Measurements from ENCODE around the gene ICAM4. TPM values are rescaled to one million over a fixed set of nuclear protein-coding genes. Genes with fewer than 3 reads are reported as not detected.

Gene ICAM4
- total and polyA plus RNA-seq, 2 of the 13 experiments (the other 11 are each of a cell fraction or from before 2014, with no cell fraction given), result 2.9 to 4.0 TPM

DNA sequence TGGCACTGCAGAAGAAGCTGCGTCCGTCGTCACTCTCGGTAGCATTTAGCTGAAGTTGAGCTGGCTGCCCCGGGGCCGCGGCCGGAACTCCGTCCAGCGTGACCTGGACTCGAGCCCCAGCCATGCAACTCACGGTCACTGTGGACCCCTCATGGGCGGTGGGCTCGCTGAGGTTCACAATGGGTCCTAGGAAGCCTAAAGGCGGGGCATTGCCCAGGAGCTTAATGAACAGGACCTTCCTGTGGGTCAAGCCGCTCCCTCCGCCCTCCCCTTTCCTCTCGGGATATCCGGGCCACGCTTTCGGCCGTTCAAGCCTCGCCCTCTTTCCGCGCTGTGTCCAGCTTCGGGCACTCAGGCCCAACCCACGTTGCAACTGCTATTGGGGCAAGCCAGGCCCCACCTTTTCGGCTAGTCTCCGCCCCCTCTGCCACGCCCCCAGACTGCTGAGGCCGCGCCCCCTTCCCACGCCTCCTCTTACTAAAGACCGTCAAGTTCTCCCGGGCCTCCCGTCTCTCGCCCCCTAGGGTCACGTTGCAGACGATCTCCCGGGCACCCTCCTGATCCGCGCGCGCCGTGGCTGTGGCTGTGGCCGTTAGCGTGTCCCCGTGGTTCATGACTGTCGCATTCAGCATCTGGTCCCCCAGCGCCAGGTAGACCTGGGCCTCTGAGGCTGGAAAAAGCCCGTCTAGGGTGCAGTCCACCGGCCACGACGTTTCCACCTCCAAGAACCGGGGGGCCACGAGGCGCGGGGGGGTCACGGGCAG lies 48.0 kb downstream of the ICAM4 start (continued):
- TF ChIP-seq, protein P1, sequence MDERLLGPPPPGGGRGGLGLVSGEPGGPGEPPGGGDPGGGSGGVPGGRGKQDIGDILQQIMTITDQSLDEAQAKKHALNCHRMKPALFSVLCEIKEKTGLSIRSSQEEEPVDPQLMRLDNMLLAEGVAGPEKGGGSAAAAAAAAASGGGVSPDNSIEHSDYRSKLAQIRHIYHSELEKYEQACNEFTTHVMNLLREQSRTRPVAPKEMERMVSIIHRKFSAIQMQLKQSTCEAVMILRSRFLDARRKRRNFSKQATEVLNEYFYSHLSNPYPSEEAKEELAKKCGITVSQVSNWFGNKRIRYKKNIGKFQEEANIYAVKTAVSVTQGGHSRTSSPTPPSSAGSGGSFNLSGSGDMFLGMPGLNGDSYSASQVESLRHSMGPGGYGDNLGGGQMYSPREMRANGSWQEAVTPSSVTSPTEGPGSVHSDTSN (CRISPR knock-in tag; IDR thresholded peaks at IDR 0.05), result no peak
- TF ChIP-seq YY1 (IDR thresholded peaks at IDR 0.05; ENCODE audit: insufficient read depth, insufficient replicate concordance, low read depth, low read length) (peak; percentile 14), ZNF644 (CRISPR knock-in tag; IDR thresholded peaks at IDR 0.05; ENCODE audit: low read depth) (no peak), POLR2AphosphoS2 (IDR thresholded peaks at IDR 0.05; ENCODE audit: low read depth, low read length) (no peak), EED (CRISPR knock-in tag; IDR thresholded peaks at IDR 0.05) (peak; percentile 62; the same call in 1 of the 2 replicates), KLF12 (CRISPR knock-in tag; IDR thresholded peaks at IDR 0.05; ENCODE audit: borderline replicate concordance) (no peak; the same call in 1 of the 2 replicates), MEIS1 (CRISPR knock-in tag; IDR thresholded peaks at IDR 0.05; ENCODE audit: borderline replicate concordance) (no peak), NFIB (CRISPR knock-in tag; IDR thresholded peaks at IDR 0.05; ENCODE audit: borderline replicate concordance) (no peak), TEAD3 (CRISPR knock-in tag; optimal IDR thresholded peaks at IDR 0.05; ENCODE audit: borderline replicate concordance) (no peak), ZNF660 (CRISPR knock-in tag; IDR thresholded peaks at IDR 0.05; ENCODE audit: borderline replicate concordance, low read depth) (no peak), SMARCE1 (IDR thresholded peaks at IDR 0.05; ENCODE audit: borderline replicate concordance) (no peak), TSC22D2 (CRISPR knock-in tag; IDR thresholded peaks at IDR 0.05; ENCODE audit: borderline replicate concordance) (no peak), ZNF224 (CRISPR knock-in tag; IDR thresholded peaks at IDR 0.05) (no peak), NPAS2 (CRISPR knock-in tag; IDR thresholded peaks at IDR 0.05; ENCODE audit: borderline replicate concordance) (no peak), GPN1 (CRISPR knock-in tag; IDR thresholded peaks at IDR 0.05; ENCODE audit: borderline replicate concordance) (no peak), MIER2 (CRISPR knock-in tag; IDR thresholded peaks at IDR 0.05) (no peak), ZNF790 (CRISPR knock-in tag; IDR thresholded peaks at IDR 0.05; ENCODE audit: borderline replicate concordance) (no peak)
- TF ChIP-seq, protein P2, sequence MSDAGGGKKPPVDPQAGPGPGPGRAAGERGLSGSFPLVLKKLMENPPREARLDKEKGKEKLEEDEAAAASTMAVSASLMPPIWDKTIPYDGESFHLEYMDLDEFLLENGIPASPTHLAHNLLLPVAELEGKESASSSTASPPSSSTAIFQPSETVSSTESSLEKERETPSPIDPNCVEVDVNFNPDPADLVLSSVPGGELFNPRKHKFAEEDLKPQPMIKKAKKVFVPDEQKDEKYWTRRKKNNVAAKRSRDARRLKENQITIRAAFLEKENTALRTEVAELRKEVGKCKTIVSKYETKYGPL (CRISPR knock-in tag; IDR thresholded peaks at IDR 0.05), result no peak
- TF ChIP-seq, protein P3, sequence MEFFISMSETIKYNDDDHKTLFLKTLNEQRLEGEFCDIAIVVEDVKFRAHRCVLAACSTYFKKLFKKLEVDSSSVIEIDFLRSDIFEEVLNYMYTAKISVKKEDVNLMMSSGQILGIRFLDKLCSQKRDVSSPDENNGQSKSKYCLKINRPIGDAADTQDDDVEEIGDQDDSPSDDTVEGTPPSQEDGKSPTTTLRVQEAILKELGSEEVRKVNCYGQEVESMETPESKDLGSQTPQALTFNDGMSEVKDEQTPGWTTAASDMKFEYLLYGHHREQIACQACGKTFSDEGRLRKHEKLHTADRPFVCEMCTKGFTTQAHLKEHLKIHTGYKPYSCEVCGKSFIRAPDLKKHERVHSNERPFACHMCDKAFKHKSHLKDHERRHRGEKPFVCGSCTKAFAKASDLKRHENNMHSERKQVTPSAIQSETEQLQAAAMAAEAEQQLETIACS (CRISPR knock-in tag; IDR thresholded peaks at IDR 0.05), result no peak
- TF ChIP-seq, protein P4, sequence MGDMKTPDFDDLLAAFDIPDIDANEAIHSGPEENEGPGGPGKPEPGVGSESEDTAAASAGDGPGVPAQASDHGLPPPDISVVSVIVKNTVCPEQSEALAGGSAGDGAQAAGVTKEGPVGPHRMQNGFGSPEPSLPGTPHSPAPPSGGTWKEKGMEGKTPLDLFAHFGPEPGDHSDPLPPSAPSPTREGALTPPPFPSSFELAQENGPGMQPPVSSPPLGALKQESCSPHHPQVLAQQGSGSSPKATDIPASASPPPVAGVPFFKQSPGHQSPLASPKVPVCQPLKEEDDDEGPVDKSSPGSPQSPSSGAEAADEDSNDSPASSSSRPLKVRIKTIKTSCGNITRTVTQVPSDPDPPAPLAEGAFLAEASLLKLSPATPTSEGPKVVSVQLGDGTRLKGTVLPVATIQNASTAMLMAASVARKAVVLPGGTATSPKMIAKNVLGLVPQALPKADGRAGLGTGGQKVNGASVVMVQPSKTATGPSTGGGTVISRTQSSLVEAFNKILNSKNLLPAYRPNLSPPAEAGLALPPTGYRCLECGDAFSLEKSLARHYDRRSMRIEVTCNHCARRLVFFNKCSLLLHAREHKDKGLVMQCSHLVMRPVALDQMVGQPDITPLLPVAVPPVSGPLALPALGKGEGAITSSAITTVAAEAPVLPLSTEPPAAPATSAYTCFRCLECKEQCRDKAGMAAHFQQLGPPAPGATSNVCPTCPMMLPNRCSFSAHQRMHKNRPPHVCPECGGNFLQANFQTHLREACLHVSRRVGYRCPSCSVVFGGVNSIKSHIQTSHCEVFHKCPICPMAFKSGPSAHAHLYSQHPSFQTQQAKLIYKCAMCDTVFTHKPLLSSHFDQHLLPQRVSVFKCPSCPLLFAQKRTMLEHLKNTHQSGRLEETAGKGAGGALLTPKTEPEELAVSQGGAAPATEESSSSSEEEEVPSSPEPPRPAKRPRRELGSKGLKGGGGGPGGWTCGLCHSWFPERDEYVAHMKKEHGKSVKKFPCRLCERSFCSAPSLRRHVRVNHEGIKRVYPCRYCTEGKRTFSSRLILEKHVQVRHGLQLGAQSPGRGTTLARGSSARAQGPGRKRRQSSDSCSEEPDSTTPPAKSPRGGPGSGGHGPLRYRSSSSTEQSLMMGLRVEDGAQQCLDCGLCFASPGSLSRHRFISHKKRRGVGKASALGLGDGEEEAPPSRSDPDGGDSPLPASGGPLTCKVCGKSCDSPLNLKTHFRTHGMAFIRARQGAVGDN (CRISPR knock-in tag; IDR thresholded peaks at IDR 0.05), result peak; percentile 78
- TF ChIP-seq, protein P5, sequence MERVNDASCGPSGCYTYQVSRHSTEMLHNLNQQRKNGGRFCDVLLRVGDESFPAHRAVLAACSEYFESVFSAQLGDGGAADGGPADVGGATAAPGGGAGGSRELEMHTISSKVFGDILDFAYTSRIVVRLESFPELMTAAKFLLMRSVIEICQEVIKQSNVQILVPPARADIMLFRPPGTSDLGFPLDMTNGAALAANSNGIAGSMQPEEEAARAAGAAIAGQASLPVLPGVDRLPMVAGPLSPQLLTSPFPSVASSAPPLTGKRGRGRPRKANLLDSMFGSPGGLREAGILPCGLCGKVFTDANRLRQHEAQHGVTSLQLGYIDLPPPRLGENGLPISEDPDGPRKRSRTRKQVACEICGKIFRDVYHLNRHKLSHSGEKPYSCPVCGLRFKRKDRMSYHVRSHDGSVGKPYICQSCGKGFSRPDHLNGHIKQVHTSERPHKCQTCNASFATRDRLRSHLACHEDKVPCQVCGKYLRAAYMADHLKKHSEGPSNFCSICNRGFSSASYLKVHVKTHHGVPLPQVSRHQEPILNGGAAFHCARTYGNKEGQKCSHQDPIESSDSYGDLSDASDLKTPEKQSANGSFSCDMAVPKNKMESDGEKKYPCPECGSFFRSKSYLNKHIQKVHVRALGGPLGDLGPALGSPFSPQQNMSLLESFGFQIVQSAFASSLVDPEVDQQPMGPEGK (CRISPR knock-in tag; IDR thresholded peaks at IDR 0.05), result no peak; the same call in 1 of the 2 replicates
